Transverse colon (tissue), 4 donors: ENCODE data around the gene SPX. TPM values are rescaled to one million over a fixed set of nuclear protein-coding genes. Genes with fewer than 3 reads are reported as not detected.

Experiments
- DNase-seq: peaks from one replicate; pipeline ENCODE4 v3.0.0-alpha.2; 2019
- H3K27ac ChIP-seq, 4 donors: fragments of 200-600 bp; sonication (generic); 2 replicates each; pipeline ENCODE4 v1.5.1; 2016 to 2018; ENCODE audit warnings: inconsistent platforms in 4 of 4
- H3K27me3 ChIP-seq: fragments of 200-600 bp; sonication (generic); 2 replicates; pipeline ENCODE4 v1.5.1; 2017; ENCODE audit warnings: inconsistent platforms
- H3K36me3 ChIP-seq, 4 donors: fragments of 200-600 bp; sonication (generic); 2 replicates each; pipeline ENCODE4 v1.5.1; 2017 to 2019; ENCODE audit warnings: inconsistent platforms in 4 of 4
- H3K4me1 ChIP-seq, 4 donors: fragments of 200-600 bp; sonication (generic); 2 replicates each; pipeline ENCODE4 v1.5.1; 2017 to 2020; ENCODE audit warnings: inconsistent platforms in 4 of 4
- H3K4me3 ChIP-seq, 4 donors: fragments of 200-600 bp; sonication (generic); 1 replicate in 1 of 4; 2 replicates in 3 of 4; pipeline versions ENCODE4 v1.5.1 to v1.6.1; 2017 to 2019; ENCODE audit warnings: inconsistent platforms in 4 of 4
- H3K9me3 ChIP-seq, 2 donors: fragments of 200-600 bp; sonication (generic); 2 replicates each; pipeline ENCODE4 v1.5.1; 2017 to 2019; ENCODE audit warnings: inconsistent platforms in 2 of 2
- EP300 ChIP-seq: sonication (generic); formaldehyde crosslinking; IDR thresholded peaks from one replicate; pipeline ENCODE4 v1.6.1; 2017; ENCODE audit warnings: antibody characterized with exemption, low read depth
- POLR2A ChIP-seq: fragments of 450-650 bp; IDR thresholded peaks from one replicate; pipeline ENCODE4 v1.6.1; 2016; ENCODE audit warnings: antibody characterized with exemption, mild to moderate bottlenecking, moderate library complexity
- POLR2AphosphoS5 ChIP-seq, 3 donors: sonication (generic); formaldehyde crosslinking; IDR thresholded peaks; one replicate each; pipeline ENCODE4 v1.6.1; 2016; ENCODE audit warnings: antibody characterized with exemption in 3 of 3
- WGBS, 2 donors: methylation state at CpG; one replicate each; pipeline ENCODE4 v1.1.5; 2018; ENCODE audit warnings: low coverage in 1 of 2; 5-methylcytosine and 5-hydroxymethylcytosine counted together
- in situ Hi-C, 4 donors: fragments of 200-750 bp; cut with MboI; loops; one replicate each; pipeline versions ENCODE4 v1.15.0 to v1.15.1; 2017; ENCODE audit warnings: low sequenced_read_pairs in 3 of 4, low pct_ligation_motif_present in 1 of 4, low pct_unique_long_range_greater_than_20kb in 1 of 4
- intact Hi-C: fragments of 100-400 bp; cut with DNase I; formaldehyde crosslinking; loops from one replicate; pipeline ENCODE4 v1.15.1; 2023; ENCODE audit warnings: low total_unique reads
- total RNA-seq, 4 donors: library from RNA; depleted of rRNA; stranded (reverse); fragments of >200 nt; gene quantifications; one replicate each; pipeline ENCODE4 v1.1.0, GENCODE V29; 2016
- TF ChIP-seq, protein P1 (sequence below), 5 experiments: fragments of 200-600 bp in 3 of 5; fragments of 450-650 bp in 2 of 5; sonication (generic) in 3 of 5; IDR thresholded peaks; 1 replicate in 2 of 5; 2 replicates in 3 of 5; pipeline ENCODE4 v1.5.1; 2016 to 2017; ENCODE audit warnings: antibody characterized with exemption in 5 of 5, inconsistent platforms in 3 of 5, mild to moderate bottlenecking in 2 of 5, moderate library complexity in 1 of 5

The SPX gene
- total RNA-seq, 4 donors from 2014 or later: not detected

GRCh38 chr12:21526721-21527345, 737 bp downstream of the SPX start:
- Histone ChIP-seq H3K4me3 (peak overlapping the region in 3 of 4 donors; percentile 36 to 74 (median 44)), H3K4me1 (peaks cover 0 to 16% (median 12%) of the 10 kb centered on the region in 4 donors), H3K36me3 (no peaks in the 10 kb centered on the region), H3K27ac (no peak overlapping the region), H3K9me3 (no peaks in the 10 kb centered on the region), H3K27me3 (peaks cover 57% of the 10 kb centered on the region)
- 23 to 40% methylated on average over 8 to 12 of the region's 12 CpGs for WGBS, 2 donors
- in situ Hi-C loops: no loop called here
- intact Hi-C loops: no loop called here
- DNase-seq: no peak
- TF ChIP-seq, protein P1, sequence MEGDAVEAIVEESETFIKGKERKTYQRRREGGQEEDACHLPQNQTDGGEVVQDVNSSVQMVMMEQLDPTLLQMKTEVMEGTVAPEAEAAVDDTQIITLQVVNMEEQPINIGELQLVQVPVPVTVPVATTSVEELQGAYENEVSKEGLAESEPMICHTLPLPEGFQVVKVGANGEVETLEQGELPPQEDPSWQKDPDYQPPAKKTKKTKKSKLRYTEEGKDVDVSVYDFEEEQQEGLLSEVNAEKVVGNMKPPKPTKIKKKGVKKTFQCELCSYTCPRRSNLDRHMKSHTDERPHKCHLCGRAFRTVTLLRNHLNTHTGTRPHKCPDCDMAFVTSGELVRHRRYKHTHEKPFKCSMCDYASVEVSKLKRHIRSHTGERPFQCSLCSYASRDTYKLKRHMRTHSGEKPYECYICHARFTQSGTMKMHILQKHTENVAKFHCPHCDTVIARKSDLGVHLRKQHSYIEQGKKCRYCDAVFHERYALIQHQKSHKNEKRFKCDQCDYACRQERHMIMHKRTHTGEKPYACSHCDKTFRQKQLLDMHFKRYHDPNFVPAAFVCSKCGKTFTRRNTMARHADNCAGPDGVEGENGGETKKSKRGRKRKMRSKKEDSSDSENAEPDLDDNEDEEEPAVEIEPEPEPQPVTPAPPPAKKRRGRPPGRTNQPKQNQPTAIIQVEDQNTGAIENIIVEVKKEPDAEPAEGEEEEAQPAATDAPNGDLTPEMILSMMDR (IDR thresholded peaks at IDR 0.05): no peak
- TF ChIP-seq POLR2AphosphoS5 (IDR thresholded peaks at IDR 0.05) (no peak), POLR2A (no peak), EP300 (no peak)

DNA sequence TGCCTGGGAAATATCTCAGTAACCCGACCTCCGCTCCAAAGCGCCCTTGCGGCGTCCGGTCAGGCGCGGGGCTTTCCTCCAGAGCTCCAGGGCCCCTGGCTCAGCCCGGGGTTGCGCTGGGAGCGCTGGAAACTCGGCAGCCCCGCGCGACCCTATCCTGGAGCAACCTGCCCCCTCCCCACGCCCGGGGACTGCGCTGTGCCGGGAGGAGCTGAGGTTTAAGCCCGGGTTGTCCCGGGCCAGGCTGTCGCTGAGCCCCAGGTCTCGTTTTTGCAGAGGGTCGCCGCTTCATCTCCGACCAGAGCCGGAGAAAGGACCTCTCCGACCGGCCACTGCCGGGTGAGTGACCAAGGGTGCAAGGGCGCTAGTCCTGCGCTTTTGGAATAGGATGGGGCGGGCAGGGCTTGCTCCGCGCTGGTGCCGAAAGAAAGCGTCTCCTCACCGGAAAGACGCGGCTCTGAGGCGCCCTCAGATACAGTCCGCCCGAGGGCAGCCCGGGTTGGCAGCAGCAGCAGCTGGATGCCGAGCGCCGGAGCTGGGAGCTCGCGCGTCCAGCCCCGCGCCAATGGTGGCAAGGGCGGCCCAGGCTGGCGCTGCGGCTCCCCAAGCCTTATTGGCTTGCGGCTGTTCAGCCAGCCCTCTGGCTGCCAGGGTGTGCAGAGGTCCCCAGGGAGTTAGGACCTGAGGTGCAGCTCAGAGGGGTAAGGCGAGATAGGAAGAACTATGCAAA, 1.5 kb downstream of the SPX start:
- Histone ChIP-seq H3K27me3 (peaks cover 57% of the 10 kb centered on the region), H3K4me1 (peaks cover 0 to 16% (median 12%) of the 10 kb centered on the region in 4 donors), H3K9me3 (no peaks in the 10 kb centered on the region), H3K27ac (peak overlapping the region in 2 of 4 donors; percentile 16 to 32), H3K36me3 (no peaks in the 10 kb centered on the region), H3K4me3 (peak overlapping the region; percentile 22 to 74 (median 40))
- TF ChIP-seq, protein P1 (IDR thresholded peaks at IDR 0.05): no peak
- no peak for TF ChIP-seq POLR2AphosphoS5 (IDR thresholded peaks at IDR 0.05)
- TF ChIP-seq POLR2A: no peak
- no peak for TF ChIP-seq EP300
- in situ Hi-C loops (no loop called here), intact Hi-C loops (no loop called here)
- 0 to 1% methylated on average over 11 to 45 of the region's 57 CpGs for WGBS, 2 donors
- peak; percentile 33 for DNase-seq

GRCh38 chr12:21528953-21529352, 2.9 kb downstream of the SPX start:
- Histone ChIP-seq H3K4me1 (peaks cover 0 to 16% (median 12%) of the 10 kb centered on the region in 4 donors), H3K27me3 (peaks cover 57% of the 10 kb centered on the region), H3K27ac (no peak overlapping the region), H3K4me3 (no peak overlapping the region), H3K36me3 (no peaks in the 10 kb centered on the region), H3K9me3 (no peaks in the 10 kb centered on the region)
- DNase-seq: no peak
- intact Hi-C loops: no loop called here
- in situ Hi-C loops: no loop called here
- TF ChIP-seq EP300: no peak
- 75 to 87% methylated on average over 4 to 5 of the region's 5 CpGs for WGBS, 2 donors

DNA sequence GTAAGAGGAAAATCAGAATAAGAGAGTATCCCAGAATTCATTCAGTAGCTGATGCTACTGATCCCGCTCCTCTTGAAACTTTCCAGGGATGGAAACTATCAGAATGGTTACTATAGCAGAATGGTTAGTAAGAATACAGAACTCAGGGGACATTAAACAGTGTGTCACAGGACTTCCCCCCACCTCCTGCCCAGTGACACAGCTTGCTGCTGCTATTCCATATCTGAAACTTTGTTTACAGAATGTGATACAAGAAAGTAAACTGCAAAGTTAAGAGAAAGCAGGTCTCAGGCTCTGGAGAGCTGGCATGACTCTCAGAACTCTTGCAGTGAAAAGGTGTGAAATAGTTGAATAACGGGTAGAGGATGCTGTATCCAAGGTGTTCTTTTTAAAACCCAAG, 3.4 kb downstream of the SPX start:
- peaks cover 57% of the 10 kb centered on the region for H3K27me3 ChIP-seq
- H3K27ac ChIP-seq: no peak overlapping the region
- peaks cover 0 to 16% (median 12%) of the 10 kb centered on the region in 4 donors for H3K4me1 ChIP-seq
- H3K9me3 ChIP-seq: no peaks in the 10 kb centered on the region
- in situ Hi-C loops (no loop called here), intact Hi-C loops (no loop called here)
- TF ChIP-seq POLR2AphosphoS5 (IDR thresholded peaks at IDR 0.05) (no peak), EP300 (no peak), POLR2A (no peak)
- TF ChIP-seq, protein P1 (IDR thresholded peaks at IDR 0.05): no peak
- no peak for DNase-seq
- no peak overlapping the region for H3K4me3 ChIP-seq
- WGBS, 2 donors: 85 to 88% methylated on average over 2 of the region's 2 CpGs
- H3K36me3 ChIP-seq: no peaks in the 10 kb centered on the region
